CD4-positive, alpha-beta T cell treated with Interleukin-6 for 4 hours (primary cell): ENCODE measurements around the gene MRPS6.

Experiments used
- DNase-seq: peaks from one replicate; pipeline ENCODE4 v3.0.0-alpha.2; 2020; ENCODE audit warnings: mixed read lengths

Gene MRPS6

GRCh38 chr21:34072145-34073031, 990 bp upstream of the MRPS6 start:
- DNase-seq: peak; percentile 41

DNA sequence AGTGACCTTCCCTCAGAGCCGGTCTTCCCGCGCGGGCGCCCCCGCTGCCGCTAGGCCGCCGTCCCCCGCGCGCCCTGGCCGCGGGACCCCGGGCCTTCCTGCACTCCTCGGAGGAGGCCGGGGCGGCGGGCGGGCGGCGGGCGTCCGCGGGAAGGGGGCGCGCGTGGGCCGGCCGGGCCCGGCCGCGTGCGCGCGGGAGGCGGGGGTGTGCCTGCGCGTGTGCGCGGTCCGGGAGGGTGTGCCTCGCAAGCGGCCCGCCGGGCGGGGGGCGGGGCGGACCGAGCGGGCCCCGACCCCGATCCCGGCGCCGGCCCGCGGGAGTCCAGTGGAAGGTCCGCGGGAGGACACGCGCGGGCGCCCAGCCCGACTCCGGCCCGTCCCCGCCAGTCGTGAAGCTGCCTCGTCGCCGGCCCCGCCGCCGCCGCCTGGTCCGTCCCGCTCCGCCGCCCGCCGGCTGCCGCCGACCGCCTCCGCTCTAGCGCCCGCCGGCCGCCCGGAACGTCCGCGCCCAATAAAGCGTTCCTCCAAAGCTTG, 438 bp downstream of the MRPS6 start:
- DNase-seq: peak; percentile 67

- DNase-seq: peak; percentile 9
Measured at GRCh38 chr21:34074283-34075090, 1.1 kb downstream of the MRPS6 start.

DNA sequence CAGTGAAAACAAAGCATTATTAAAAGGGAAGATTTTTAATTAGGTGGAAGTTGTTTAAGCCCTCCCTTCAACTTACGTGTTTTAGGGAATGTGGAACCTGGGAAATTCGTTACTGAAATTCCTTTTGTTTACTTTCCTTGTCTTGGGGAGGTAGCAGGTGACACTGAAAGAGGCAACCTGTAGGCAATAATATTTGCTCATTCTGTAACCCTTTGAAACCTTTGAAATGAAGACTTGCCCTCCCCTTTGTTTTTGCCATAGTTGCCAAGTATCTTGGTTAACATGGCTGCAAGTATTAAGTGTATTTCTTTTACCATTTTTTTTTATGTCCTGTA, 1.7 kb downstream of the MRPS6 start:
- DNase-seq: no peak

GRCh38 chr21:34075760-34076660, 2.6 kb downstream of the MRPS6 start:
- DNase-seq: peak; percentile 19

DNA sequence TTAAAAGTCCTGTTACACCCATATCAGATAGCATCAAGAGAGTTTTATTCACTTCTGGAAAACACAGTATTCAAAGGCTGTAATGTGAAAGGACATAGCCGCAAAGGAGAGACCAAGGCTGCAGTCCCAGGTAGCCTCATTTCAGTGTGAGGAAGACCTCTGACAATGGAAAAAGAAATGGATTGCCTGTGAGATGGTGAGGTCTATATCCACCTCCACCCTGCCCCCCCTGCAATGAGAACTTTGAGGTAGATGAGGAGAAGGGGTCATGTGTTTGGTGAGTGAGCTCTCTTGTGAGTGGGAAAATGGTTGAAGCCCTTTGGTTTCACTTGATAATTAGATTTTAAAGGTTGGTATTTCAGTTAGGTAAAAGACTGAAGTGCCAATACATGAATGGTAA, 3.5 kb downstream of the MRPS6 start:
- DNase-seq: no peak

GRCh38 chr21:34077888-34078287, 4.5 kb downstream of the MRPS6 start:
- DNase-seq: no peak

DNA sequence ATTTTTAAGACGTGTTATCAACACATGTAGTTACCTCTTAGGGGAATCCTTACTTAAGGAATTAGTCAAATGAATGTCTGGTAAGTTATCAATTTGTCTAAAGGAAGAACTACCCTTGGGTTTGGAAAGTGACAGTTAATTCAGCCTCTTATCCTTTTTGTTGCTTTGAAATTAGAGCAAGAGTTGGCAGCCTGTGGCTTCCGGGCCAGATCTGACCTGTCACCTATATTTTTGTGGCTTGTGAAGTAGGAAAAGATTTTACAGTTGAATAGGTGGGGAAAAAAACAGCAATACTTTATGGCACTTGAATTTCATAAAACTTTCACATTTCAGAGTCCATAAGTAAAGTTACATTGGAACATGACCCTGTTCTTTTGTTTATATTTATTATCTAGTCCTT, 5.5 kb downstream of the MRPS6 start:
- peak; percentile 41 for DNase-seq

GRCh38 chr21:34080710-34081109, 7.3 kb downstream of the MRPS6 start:
- DNase-seq: no peak

GRCh38 chr21:34082769-34083168, 9.4 kb downstream of the MRPS6 start:
- no peak for DNase-seq

GRCh38 chr21:34083357-34083756, 10.0 kb downstream of the MRPS6 start:
- DNase-seq: no peak

DNA sequence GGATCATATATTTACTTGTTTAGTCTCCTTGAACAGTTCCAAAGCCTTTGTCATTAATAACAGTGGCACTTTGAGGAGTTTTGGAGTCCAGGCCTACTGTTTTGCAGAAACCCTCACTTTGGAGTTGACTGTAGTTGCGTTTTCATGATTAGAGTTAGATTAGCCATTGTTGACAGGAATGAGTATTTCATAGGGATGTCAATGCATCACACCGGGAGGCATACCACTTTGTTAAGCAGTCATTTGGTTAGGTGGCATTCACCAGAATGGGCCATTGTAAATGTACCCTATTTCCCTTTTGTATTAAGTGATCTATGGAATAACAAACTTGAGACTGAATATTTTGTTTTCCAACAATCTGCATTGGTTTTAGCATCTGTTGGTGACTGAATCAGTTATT, 11.8 kb downstream of the MRPS6 start:
- no peak for DNase-seq

DNA sequence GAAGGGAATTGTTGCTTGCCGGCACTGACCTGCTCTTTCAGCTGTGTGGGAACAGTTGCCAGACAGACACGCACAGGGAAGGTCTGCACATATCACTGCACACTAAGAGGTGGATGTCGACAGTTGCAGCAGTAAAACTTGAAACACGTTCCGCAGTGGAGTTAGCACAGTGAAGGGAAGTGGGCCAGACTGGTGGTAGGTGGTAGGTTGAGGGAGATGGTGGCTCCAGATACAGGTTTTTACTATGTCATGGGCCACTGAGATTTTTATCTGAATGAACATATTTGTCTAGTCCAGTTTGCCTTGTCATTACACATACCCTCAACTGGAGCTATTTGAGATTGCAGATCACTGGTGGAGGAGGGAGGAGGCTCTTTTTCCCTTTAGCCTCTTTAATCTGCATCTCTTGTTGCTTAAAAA, 13.5 kb downstream of the MRPS6 start:
- DNase-seq: peak; percentile 33

GRCh38 chr21:34088752-34089151, 15.4 kb downstream of the MRPS6 start:
- no peak for DNase-seq

DNA sequence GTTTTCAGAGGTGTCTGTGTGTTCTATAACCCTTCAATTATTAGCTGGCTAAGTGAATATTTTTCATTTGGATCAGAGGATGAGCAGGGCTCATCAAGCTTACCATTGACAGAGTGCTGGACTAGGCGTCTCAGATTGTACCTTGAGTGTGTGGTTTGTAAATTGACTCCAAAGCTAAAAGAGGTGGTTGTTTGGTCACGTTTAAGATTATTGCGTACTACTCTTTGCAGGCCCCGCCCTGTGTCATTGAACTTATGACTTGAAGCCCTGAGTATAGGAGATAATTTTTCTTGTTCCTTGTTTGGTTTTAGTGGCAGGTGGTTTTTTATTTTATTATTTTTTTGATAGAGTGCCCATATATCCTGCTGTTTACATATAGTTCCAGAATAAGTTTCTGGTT, 17.7 kb downstream of the MRPS6 start:
- no peak for DNase-seq

GRCh38 chr21:34091607-34092006, 18.2 kb downstream of the MRPS6 start:
- DNase-seq: no peak

DNA sequence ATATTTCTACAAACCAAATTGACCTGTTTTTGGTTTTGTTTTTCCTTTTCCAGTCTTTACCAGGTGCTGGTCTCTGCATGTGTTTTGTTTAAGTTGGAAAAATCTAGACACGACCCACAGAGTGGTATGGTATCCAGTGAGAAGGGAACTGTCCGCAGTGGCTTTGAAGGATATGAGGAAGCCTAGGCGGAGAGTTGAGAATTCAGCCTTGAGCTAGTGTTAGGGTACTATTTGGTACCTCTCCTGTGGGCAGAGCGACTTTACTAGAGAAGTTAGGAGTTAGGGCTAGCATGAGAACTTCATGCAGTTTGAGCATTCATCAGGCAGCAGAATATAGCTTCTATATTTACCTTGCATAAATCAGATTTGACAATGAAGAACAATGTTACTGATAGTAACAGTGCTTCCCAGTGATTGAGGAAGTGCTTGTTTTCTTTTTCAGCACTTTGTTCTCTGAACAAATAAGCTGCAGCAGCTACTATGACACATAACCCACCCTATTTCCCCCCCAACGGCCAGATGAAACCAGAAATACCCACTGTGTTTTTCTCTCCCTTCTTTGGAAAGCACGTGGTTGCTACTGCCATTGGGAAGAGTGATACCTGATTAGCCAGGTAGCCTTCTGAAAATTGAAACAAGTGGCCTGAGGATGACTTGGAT, 19.0 kb downstream of the MRPS6 start:
- DNase-seq: no peak

DNA sequence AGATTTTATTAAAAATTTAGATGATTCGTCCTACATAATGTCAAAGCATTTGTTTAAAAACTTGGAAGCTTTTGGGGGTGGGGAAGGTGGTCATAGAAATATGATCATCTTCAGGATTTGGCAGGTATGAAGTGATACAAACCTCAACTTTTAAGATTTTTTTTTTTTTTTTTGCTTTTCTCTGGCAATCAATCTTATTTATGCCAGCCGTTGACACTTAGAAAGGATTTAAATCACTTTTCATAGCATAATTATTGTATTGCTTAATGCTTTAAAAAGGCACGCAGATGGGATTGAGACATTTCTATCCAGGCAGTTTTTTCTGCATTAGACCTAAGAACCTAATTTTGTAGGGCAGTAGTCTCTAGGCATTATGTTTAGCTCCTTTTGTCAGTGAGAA, 19.7 kb downstream of the MRPS6 start:
- no peak for DNase-seq

GRCh38 chr21:34094949-34095348, 21.6 kb downstream of the MRPS6 start:
- no peak for DNase-seq

GRCh38 chr21:34097442-34097841, 24.1 kb downstream of the MRPS6 start:
- no peak for DNase-seq

GRCh38 chr21:34100337-34100736, 27.0 kb downstream of the MRPS6 start:
- no peak for DNase-seq

- DNase-seq: no peak
Measured at GRCh38 chr21:34100790-34101189, 27.4 kb downstream of the MRPS6 start.
